ENCODE data around the gene SLC25A53.
"Not testable (repeated sequence)": the region's sequence is repeated elsewhere in the genome, so short reads cannot be mapped to it uniquely, and the experiment has no call there.

- TF ChIP-seq, protein P1, sequence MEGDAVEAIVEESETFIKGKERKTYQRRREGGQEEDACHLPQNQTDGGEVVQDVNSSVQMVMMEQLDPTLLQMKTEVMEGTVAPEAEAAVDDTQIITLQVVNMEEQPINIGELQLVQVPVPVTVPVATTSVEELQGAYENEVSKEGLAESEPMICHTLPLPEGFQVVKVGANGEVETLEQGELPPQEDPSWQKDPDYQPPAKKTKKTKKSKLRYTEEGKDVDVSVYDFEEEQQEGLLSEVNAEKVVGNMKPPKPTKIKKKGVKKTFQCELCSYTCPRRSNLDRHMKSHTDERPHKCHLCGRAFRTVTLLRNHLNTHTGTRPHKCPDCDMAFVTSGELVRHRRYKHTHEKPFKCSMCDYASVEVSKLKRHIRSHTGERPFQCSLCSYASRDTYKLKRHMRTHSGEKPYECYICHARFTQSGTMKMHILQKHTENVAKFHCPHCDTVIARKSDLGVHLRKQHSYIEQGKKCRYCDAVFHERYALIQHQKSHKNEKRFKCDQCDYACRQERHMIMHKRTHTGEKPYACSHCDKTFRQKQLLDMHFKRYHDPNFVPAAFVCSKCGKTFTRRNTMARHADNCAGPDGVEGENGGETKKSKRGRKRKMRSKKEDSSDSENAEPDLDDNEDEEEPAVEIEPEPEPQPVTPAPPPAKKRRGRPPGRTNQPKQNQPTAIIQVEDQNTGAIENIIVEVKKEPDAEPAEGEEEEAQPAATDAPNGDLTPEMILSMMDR (IDR thresholded peaks at IDR 0.05; ENCODE audit: insufficient read depth, low read length, poor library complexity, severe bottlenecking), result not testable (repeated sequence)
- not testable (repeated sequence) for TF ChIP-seq EZH2phosphoT487 (conservative IDR thresholded peaks at IDR 0.05; ENCODE audit: low read length)
Measured at GRCh38 chrX:104075778-104076445, 80.9 kb downstream of the SLC25A53 start, which contains the start of gene TMSB15C.
